ENCODE results near the gene ZHX3. TPM values are rescaled to one million over a fixed set of nuclear protein-coding genes. Genes with fewer than 3 reads are reported as not detected.

Gene ZHX3
- total RNA-seq, 1 experiment from 2014 or later = 9.6 TPM

DNA sequence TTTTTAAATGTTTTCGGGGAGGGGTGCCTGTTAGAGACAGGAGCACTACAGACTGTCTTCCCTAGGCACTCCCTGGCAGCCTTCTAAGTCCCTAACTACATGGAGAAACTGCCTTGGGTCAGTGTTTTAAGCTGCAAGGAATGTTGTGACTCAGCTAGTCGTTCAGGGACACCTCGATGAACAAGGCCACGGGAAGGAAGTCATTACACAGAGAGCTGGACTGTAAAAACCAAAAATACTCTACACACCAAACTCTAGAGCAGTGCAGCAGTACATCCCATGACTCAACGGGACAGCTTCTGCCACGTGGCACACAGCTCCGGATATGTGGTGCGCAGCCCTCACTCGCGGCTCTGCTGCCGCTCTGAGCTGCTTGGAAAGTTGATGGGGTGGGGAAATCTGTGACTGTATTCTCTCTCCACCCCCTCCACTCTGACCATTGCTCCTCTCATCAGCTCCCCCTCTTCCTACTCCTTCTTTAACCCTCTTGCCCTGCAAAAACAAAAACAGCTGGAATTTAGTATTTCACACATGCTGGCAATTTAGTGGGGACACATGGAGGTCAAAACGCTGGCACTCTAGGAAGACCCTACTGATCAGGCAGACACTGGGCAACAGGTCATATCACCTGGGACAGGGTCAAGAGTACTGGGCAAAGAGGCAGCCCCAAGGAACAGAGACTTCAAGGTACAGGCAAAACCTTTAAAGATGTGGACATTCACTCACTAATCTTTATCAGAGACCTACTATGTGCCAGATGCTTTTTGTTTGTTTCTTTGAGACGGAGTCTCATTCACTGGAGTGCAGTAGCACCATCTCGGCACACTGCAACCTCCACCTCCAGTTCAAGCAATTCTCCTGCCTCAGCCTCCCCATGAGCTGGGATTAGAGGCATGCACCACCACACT, 12.2 kb upstream of the ZHX3 start:
- Mint-ChIP-seq H3K4me1 (no peaks in the 10 kb centered on the region), H3K4me3 (no peak overlapping the region), H3K27ac (no peak overlapping the region), H3K36me3 (no peaks in the 10 kb centered on the region), H3K27me3 (ENCODE audit: low read depth) (no peaks in the 10 kb centered on the region), H3K9me3 (no peaks in the 10 kb centered on the region)
- CTCF ChIA-PET = interaction anchor here (1.1 to 1.2 kb wide), 2 partner anchors 11 to 157 kb away, joined by 3 to 4 read pairs; partner anchors contain the start of gene LPIN3
- no peak for ATAC-seq
- DNase-seq (ENCODE audit: low spot score) = no peak
- POLR2A ChIA-PET = no interaction called here
- TF ChIP-seq RORB (CRISPR knock-in tag; IDR thresholded peaks at IDR 0.05) (no peak), GABPB1 (CRISPR knock-in tag; IDR thresholded peaks at IDR 0.05) (0 out of 2 replicates have a peak, but pooled peaks have one; percentile 34)

DNA sequence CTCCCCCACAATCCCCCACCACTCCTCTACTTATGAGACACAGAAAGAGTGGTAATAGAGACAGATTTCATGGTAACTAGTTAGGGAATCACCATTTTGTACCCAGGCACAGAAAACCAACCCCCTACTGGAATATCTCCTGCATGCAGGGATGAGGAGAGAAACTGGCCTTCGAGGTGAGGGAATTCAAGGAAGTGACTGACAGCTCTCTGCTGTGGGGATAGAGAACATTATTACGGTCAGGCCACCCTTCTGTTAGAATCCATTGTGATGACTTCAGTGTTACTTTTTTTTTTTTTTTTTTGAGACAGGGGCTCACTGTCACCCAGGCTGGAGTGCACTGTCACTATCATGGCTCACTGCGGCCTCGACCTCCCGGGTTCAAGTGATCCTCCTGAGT, 9.6 kb upstream of the ZHX3 start:
- H3K4me1 Mint-ChIP-seq = no peaks in the 10 kb centered on the region
- H3K27ac Mint-ChIP-seq = no peak overlapping the region
- TF ChIP-seq ATF1 (CRISPR knock-in tag; IDR thresholded peaks at IDR 0.05) (no peak), ETV6 (CRISPR knock-in tag; IDR thresholded peaks at IDR 0.05) (no peak), GABPB1 (CRISPR knock-in tag; IDR thresholded peaks at IDR 0.05) (no peak), NFYB (CRISPR knock-in tag; conservative IDR thresholded peaks at IDR 0.05; ENCODE audit: low read depth) (no peak), FOXJ3 (CRISPR knock-in tag; IDR thresholded peaks at IDR 0.05; ENCODE audit: borderline replicate concordance) (no peak)
- H3K4me3 Mint-ChIP-seq = no peak overlapping the region
- ATAC-seq = no peak
- ChIA-PET POLR2A (interaction anchor here (0.6 to 0.7 kb wide), 3 partner anchors 10 to 1433 kb away, joined by 3 to 6 read pairs (median 5); no protein-coding TSS in a partner anchor), CTCF (interaction anchor here (1.2 to 1.8 kb wide), 4 partner anchors 9 to 154 kb away, joined by 4 to 6 read pairs (median 4); partner anchors contain the start of genes LPIN3 and ZHX3)
- H3K9me3 Mint-ChIP-seq = no peaks in the 10 kb centered on the region
- H3K27me3 Mint-ChIP-seq (ENCODE audit: low read depth) = no peaks in the 10 kb centered on the region
- no peaks in the 10 kb centered on the region for H3K36me3 Mint-ChIP-seq
- no peak for DNase-seq (ENCODE audit: low spot score)

DNA sequence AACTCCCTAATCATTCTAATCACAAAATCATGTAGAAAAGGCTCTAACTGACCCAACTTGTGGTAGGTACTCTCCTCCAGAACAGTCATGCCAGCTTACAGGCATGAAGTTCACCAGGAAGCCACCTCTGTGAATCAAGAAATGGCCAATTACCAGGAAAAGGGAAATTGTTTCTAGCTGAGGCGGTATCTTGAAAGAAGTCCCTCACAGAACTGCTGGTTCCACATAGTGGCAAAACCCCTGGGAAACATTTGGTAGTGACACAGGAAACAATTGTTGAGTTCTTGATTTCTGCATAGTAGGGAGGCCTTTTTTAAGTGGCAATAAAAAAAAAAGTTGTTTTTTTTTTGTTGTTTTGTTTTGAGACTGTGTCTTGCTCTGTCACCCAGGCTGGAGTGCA, 3.4 kb upstream of the ZHX3 start:
- no peak overlapping the region for H3K27ac Mint-ChIP-seq
- POLR2A ChIA-PET = no interaction called here
- H3K27me3 Mint-ChIP-seq (ENCODE audit: low read depth) = peaks cover 24% of the 10 kb centered on the region
- H3K9me3 Mint-ChIP-seq = no peaks in the 10 kb centered on the region
- DNase-seq (ENCODE audit: low spot score) (no peak), ATAC-seq (no peak)
- H3K4me3 Mint-ChIP-seq = no peak overlapping the region
- no peak for TF ChIP-seq ZNF232 (CRISPR knock-in tag; IDR thresholded peaks at IDR 0.05)
- TF ChIP-seq PRRX2 (CRISPR knock-in tag; IDR thresholded peaks at IDR 0.05) = no peak
- TF ChIP-seq, protein P1, sequence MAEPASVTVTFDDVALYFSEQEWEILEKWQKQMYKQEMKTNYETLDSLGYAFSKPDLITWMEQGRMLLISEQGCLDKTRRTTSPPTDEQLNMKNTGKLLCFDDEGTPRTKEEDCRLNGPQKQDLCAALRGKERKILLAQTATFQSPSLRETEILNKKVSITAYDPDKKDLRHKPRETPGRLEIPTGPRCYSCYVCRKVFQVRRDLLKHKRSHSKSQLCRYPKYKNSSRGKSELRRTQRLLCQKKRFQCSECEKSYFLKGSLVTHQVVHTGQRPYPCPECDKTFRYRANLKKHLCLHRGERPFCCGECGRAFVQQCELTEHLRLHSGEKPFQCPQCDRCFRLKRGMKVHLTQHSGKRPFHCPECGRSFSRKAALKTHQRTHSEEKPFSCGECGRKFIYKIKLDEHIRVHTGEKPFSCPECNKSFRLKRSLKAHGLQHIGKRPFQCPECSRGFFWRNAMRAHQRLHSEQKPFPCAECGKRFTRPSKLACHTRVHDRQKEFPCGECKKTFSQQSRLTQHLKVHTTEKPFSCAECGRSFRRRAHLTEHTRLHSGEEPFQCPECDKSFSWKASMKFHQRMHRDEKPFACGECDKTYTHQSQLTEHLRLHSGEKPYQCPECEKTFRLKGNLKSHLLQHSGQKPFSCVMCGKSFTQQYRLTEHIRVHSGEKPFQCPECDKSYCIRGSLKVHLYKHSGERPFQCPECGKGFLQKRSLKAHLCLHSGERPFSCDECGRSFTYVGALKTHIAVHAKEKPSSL (CRISPR knock-in tag; conservative IDR thresholded peaks at IDR 0.05) = no peak
- TF ChIP-seq CREB1 (CRISPR knock-in tag; IDR thresholded peaks at IDR 0.05) = no peak
- no peak for TF ChIP-seq SMAD4 (CRISPR knock-in tag; IDR thresholded peaks at IDR 0.05)
- CTCF ChIA-PET = interaction anchor here (1.0 kb wide), 1 partner anchor 148 kb away, joined by 3 read pairs; no protein-coding TSS in a partner anchor
- no peaks in the 10 kb centered on the region for H3K36me3 Mint-ChIP-seq
- peaks cover 15% of the 10 kb centered on the region for H3K4me1 Mint-ChIP-seq

DNA sequence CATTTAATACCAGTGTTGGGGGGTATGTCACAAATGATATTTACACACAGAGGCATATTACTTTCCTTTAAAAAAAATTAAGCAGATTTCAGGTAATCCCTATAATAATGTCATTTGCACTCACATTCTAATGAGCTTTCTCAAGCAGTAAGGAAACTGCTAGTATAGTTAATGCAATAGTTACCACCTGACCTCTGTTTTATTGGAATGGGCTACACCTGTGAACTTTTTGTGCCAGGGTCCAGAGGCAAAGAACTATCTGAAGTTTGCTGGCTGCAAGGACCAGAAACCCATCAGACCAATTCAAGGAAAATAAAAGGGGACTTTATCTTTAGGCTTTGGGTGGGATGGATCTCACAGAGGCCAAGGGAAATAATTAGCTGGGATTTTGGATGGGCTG, 2.9 kb upstream of the ZHX3 start:
- Mint-ChIP-seq H3K4me1 (peaks cover 15% of the 10 kb centered on the region), H3K9me3 (no peaks in the 10 kb centered on the region), H3K27me3 (ENCODE audit: low read depth) (peaks cover 24% of the 10 kb centered on the region), H3K36me3 (no peaks in the 10 kb centered on the region), H3K27ac (no peak overlapping the region), H3K4me3 (no peak overlapping the region)
- ATAC-seq (no peak), DNase-seq (ENCODE audit: low spot score) (no peak)
- CTCF ChIA-PET = interaction anchor here (1.0 kb wide), 1 partner anchor 147 kb away, joined by 3 read pairs; no protein-coding TSS in a partner anchor
- TF ChIP-seq, protein P2, sequence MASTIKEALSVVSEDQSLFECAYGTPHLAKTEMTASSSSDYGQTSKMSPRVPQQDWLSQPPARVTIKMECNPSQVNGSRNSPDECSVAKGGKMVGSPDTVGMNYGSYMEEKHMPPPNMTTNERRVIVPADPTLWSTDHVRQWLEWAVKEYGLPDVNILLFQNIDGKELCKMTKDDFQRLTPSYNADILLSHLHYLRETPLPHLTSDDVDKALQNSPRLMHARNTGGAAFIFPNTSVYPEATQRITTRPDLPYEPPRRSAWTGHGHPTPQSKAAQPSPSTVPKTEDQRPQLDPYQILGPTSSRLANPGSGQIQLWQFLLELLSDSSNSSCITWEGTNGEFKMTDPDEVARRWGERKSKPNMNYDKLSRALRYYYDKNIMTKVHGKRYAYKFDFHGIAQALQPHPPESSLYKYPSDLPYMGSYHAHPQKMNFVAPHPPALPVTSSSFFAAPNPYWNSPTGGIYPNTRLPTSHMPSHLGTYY (CRISPR knock-in tag; IDR thresholded peaks at IDR 0.05) = no peak
- TF ChIP-seq, protein P3, sequence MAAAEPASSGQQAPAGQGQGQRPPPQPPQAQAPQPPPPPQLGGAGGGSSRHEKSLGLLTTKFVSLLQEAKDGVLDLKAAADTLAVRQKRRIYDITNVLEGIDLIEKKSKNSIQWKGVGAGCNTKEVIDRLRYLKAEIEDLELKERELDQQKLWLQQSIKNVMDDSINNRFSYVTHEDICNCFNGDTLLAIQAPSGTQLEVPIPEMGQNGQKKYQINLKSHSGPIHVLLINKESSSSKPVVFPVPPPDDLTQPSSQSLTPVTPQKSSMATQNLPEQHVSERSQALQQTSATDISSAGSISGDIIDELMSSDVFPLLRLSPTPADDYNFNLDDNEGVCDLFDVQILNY (CRISPR knock-in tag; IDR thresholded peaks at IDR 0.05) = no peak
- TF ChIP-seq FOXJ3 (CRISPR knock-in tag; IDR thresholded peaks at IDR 0.05; ENCODE audit: borderline replicate concordance) = no peak
- TF ChIP-seq, protein P4, sequence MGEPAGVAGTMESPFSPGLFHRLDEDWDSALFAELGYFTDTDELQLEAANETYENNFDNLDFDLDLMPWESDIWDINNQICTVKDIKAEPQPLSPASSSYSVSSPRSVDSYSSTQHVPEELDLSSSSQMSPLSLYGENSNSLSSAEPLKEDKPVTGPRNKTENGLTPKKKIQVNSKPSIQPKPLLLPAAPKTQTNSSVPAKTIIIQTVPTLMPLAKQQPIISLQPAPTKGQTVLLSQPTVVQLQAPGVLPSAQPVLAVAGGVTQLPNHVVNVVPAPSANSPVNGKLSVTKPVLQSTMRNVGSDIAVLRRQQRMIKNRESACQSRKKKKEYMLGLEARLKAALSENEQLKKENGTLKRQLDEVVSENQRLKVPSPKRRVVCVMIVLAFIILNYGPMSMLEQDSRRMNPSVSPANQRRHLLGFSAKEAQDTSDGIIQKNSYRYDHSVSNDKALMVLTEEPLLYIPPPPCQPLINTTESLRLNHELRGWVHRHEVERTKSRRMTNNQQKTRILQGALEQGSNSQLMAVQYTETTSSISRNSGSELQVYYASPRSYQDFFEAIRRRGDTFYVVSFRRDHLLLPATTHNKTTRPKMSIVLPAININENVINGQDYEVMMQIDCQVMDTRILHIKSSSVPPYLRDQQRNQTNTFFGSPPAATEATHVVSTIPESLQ (CRISPR knock-in tag; IDR thresholded peaks at IDR 0.05) = no peak
- no peak for TF ChIP-seq GRHL2 (CRISPR knock-in tag; IDR thresholded peaks at IDR 0.05; ENCODE audit: insufficient replicate concordance, severe bottlenecking)
- TF ChIP-seq GTF2I (CRISPR knock-in tag; conservative IDR thresholded peaks at IDR 0.05) = no peak
- no peak for TF ChIP-seq ETV6 (CRISPR knock-in tag; IDR thresholded peaks at IDR 0.05)
- no peak for TF ChIP-seq PRRX2 (CRISPR knock-in tag; IDR thresholded peaks at IDR 0.05)
- TF ChIP-seq JAZF1 (CRISPR knock-in tag; IDR thresholded peaks at IDR 0.05) = no peak
- TF ChIP-seq, protein P5, sequence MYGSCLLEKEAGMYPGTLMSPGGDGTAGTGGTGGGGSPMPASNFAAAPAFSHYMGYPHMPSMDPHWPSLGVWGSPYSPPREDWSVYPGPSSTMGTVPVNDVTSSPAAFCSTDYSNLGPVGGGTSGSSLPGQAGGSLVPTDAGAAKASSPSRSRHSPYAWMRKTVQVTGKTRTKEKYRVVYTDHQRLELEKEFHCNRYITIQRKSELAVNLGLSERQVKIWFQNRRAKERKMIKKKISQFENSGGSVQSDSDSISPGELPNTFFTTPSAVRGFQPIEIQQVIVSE (CRISPR knock-in tag; IDR thresholded peaks at IDR 0.05; ENCODE audit: borderline replicate concordance) = no peak
- TF ChIP-seq TCF7 (CRISPR knock-in tag; IDR thresholded peaks at IDR 0.05; ENCODE audit: low read depth) = no peak
- no peak for TF ChIP-seq KAT7 (CRISPR knock-in tag; IDR thresholded peaks at IDR 0.05; ENCODE audit: borderline replicate concordance)
- TF ChIP-seq JUN (CRISPR knock-in tag; IDR thresholded peaks at IDR 0.05) = no peak
- POLR2A ChIA-PET = no interaction called here

Data from WTC11 (cell line).